Naive B cell (primary cell): ENCODE measurements around the gene HSPH1. TPM values are rescaled to one million over a fixed set of nuclear protein-coding genes. Genes with fewer than 3 reads are reported as not detected.

Source experiments
- ATAC-seq, 2 donors: fragments of 150-1000 bp; cut with Tn5 transposase; 2 replicates each; pipeline ENCODE4 v1.10.0; 2021; ENCODE audit warnings: low read depth in 2 of 2, mild to moderate bottlenecking in 2 of 2, moderate library complexity in 2 of 2
- DNase-seq: peaks from one replicate; pipeline ENCODE4 v3.0.0; 2022
- H3K27ac Mint-ChIP-seq, 6 donors: one replicate each; pipeline ENCODE4 v1.8.0; 2020 to 2022; ENCODE audit warnings: mild to moderate bottlenecking in 6 of 6, mixed read lengths in 6 of 6, moderate library complexity in 5 of 6, inconsistent platforms in 2 of 6
- H3K27me3 Mint-ChIP-seq, 3 donors: one replicate each; pipeline ENCODE4 v1.8.0; 2021 to 2022; ENCODE audit warnings: mixed read lengths in 3 of 3, mild to moderate bottlenecking in 1 of 3
- H3K36me3 Mint-ChIP-seq, 2 donors: one replicate each; pipeline ENCODE4 v1.8.0; 2020 to 2022; ENCODE audit warnings: mixed read lengths in 2 of 2, inconsistent platforms in 1 of 2, mild to moderate bottlenecking in 1 of 2
- H3K4me1 Mint-ChIP-seq, 3 donors: one replicate each; pipeline ENCODE4 v1.8.0; 2020 to 2022; ENCODE audit warnings: mixed read lengths in 3 of 3, inconsistent platforms in 1 of 3, mild to moderate bottlenecking in 1 of 3, moderate library complexity in 1 of 3
- H3K4me3 Mint-ChIP-seq, 8 donors: one replicate each; pipeline ENCODE4 v1.8.0; 2020 to 2022; ENCODE audit warnings: mild to moderate bottlenecking in 8 of 8, mixed read lengths in 8 of 8, moderate library complexity in 8 of 8, inconsistent platforms in 2 of 8
- H3K9me3 Mint-ChIP-seq, 7 donors: one replicate each; pipeline ENCODE4 v1.8.0; 2020 to 2022; ENCODE audit warnings: mixed read lengths in 7 of 7, mild to moderate bottlenecking in 5 of 7, inconsistent platforms in 2 of 7, moderate library complexity in 1 of 7
- polyA plus RNA-seq, 6 donors: library from polyadenylated mRNA; unstranded; fragments of 300-500 nt; fragmentation: Illumina TruSeq; gene quantifications; one replicate each; pipeline ENCODE4 v1.2.3, GENCODE V29; 2021; ENCODE audit warnings: low read depth in 6 of 6

HSPH1 gene
- polyA plus RNA-seq, result 10 to 100 TPM; 24.3 to 43.1 (median 31.4) TPM

DNA sequence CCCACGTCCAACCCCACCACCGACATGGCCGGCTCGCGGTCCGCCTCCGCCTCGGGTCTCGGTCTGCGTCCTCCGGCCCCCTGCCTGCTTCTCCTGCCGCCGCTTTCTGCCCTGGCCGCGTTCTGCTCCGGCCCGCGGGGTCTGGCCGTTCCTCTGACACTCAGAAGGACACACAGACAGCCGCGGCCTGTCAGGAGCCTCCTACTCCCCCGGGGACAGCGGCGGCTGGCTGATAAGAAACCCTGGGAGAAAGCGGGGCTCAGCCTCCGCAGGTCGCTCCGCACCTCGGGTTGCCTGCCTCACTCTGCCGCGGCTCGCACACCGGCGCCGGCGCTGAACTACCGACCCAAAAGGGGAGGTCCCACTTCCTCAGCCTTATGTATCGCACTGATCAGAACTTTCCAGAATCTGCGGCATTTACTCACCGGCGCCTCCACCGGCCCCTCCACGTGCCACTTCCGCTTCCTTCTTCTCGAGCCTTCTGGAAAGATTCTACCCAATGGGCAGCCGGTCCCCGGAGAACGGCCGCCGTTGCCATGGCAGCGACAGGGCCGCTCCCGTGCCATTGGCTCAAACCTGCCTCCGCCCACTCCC is at the start of gene HSPH1:
Gene HSPH1, minus strand, starts transcription at position 348 of the 594 bp plus-strand sequence. Its CDS starts 322 bp downstream, at position 26.
- peak; percentile 67 to 74 for ATAC-seq
- peaks cover 21 to 32% (median 26%) of the 10 kb centered on the region in 3 donors for H3K4me1 Mint-ChIP-seq
- H3K9me3 Mint-ChIP-seq, result peaks cover 0 to 2% (median 0%) of the 10 kb centered on the region in 7 donors
- H3K4me3 Mint-ChIP-seq, result peak within 1 kb of the TSS; percentile 93 to 100 (median 98)
- DNase-seq, result peak; percentile 99
- H3K27me3 Mint-ChIP-seq, result no peaks in the 10 kb centered on the region
- peak within 1 kb of the TSS; percentile 95 to 99 (median 98) for H3K27ac Mint-ChIP-seq
- H3K36me3 Mint-ChIP-seq, result peaks cover 0 to 6% of the 10 kb centered on the region in 2 donors

DNA sequence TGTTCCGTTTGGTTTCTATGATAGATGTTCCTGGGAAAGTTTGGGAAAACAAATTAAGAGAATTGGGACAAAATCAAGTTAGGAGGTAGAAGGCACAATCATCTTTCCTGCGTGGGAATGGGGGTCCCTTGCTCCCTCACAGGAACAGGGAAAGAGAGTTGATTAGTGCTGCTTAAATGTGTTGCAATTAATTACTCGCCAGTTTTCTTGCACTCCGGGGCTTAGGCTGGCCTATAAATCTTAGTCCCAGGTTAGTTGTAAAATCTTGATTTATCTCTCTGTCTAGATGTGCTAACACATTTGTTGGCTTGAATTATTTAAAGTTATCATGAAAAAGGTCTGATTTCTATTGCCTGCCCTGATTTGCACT is 48.1 kb upstream of the HSPH1 start:
- H3K27me3 Mint-ChIP-seq, result no peaks in the 10 kb centered on the region
- H3K4me3 Mint-ChIP-seq, result no peak overlapping the region

DNA sequence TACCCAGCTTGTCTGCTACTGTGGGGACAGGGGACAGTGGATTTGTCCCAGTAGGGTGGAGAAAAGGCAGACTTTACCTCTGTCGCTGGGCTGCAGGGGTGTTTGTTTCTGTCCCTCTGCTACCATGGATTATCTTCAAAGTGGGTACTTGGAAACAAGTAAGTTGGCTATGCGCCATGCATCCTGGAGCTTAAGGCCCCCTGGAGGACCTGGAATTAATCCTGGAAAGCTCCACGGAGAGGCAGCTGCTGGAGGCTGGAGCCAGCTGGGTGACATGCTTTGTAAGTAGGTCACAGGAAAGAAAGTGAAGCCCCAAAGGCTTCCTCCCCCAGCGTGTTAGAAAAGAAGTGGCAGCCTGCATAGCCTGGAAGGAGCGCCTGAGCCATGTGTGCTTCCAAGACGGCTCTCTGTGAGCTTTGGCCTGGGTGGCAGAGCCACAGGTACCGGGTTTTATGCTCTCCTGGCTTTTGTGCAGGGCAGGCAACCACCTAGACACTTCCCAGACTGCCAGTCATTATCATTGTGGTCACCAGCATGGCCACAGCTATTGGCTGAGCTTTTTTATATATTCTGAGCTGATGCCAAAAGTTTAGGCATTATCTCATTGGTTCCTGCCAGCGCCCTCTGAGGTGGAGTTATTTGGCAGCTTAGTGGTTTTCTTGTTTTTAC is 47.6 kb upstream of the HSPH1 start:
- DNase-seq (no peak), ATAC-seq (no peak)
- peaks cover 0 to 15% (median 10%) of the 10 kb centered on the region in 3 donors for H3K4me1 Mint-ChIP-seq
- no peaks in the 10 kb centered on the region for H3K36me3 Mint-ChIP-seq
- peaks cover 0 to 2% (median 0%) of the 10 kb centered on the region in 3 donors for H3K27me3 Mint-ChIP-seq
- no peaks in the 10 kb centered on the region for H3K9me3 Mint-ChIP-seq
- H3K27ac Mint-ChIP-seq, result no peak overlapping the region
- no peak overlapping the region for H3K4me3 Mint-ChIP-seq

More for the DNA sequence above, 48.1 kb upstream of the HSPH1 start:
- Mint-ChIP-seq H3K27ac (no peak overlapping the region), H3K4me1 (peaks cover 0 to 13% (median 11%) of the 10 kb centered on the region in 3 donors), H3K36me3 (no peaks in the 10 kb centered on the region), H3K9me3 (no peaks in the 10 kb centered on the region)
- DNase-seq (no peak), ATAC-seq (no peak)

DNA sequence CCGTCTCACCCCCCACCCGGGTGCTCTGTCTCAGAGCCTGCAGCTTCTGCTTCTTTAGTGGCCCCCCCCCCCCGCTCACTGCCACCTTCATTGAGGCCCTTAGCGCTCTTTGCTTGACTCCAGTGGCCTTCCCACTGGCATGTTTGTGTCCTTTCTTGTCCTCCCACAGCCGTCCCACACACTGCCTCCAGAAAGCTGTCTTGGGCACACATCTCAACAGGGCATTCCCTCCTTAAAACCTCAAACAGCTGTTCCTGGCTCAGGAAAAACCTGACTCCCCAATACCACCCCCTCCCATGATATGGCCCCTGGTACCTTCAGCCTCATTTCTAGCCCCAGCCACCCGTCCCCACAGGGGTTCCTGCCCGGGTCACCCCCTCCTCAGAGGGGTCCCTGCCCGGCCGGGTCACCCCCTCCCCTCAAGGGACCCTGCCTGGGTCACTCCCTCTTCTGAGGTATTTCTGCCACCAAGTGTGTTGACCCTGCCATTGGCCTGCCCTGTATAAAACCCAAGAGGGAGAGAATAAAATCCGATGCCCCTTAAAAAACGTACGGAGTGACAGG is 46.9 kb upstream of the HSPH1 start:
- Mint-ChIP-seq H3K4me3 (no peak overlapping the region), H3K36me3 (no peaks in the 10 kb centered on the region), H3K4me1 (peaks cover 0 to 14% (median 4%) of the 10 kb centered on the region in 3 donors), H3K27me3 (peaks cover 0 to 5% (median 0%) of the 10 kb centered on the region in 3 donors), H3K9me3 (no peaks in the 10 kb centered on the region), H3K27ac (no peak overlapping the region)
- ATAC-seq (no peak), DNase-seq (no peak)

DNA sequence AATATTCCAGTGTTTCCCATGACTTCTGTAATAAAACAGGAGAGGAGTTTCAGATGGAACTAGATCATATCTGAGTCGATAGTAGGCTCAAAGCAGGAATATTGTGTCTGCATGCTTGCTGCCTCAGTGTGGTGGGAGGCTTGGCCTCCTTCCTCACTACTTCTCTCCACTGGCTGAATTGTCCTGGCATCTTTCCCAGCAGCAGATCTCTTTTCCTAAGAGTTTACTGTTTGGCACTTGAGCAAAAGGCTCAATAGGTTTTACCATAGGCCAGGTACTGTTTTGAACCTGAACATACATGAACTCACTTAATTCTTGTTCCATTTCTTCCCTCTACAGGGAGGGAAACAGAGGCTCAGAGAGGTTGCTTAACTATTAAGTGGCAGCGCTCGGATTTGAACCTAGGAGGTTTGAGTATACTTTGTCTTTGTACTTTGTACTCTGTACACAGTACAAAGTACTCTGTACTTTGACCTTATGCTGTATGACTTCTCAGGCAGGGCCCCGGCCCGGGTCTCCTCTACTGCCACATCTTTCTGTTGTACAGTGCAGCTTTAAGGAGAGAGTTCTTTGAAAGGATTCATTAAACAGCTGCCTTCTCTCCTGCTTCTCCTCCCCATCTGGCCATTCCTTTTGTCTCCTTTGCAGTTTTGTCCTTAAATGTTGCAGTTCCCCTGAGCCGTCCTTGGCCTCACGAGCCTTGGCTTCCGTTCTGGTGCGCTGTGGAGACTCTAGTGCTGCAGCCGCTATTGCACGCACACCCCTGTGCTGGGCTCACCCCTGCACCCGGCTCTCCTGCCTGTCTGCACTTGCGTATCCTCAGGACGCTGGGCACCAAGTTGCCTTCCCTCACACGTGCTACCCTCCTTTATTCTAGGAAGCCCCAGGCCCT is 46.2 kb upstream of the HSPH1 start:
- Mint-ChIP-seq H3K9me3 (no peaks in the 10 kb centered on the region), H3K4me3 (no peak overlapping the region), H3K36me3 (no peaks in the 10 kb centered on the region), H3K4me1 (peaks cover 0 to 11% (median 0%) of the 10 kb centered on the region in 3 donors), H3K27ac (peak overlapping the region in 1 of 6 donors; percentile 52), H3K27me3 (peaks cover 0 to 5% (median 0%) of the 10 kb centered on the region in 3 donors)
- DNase-seq, result no peak
- ATAC-seq, result no peak

DNA sequence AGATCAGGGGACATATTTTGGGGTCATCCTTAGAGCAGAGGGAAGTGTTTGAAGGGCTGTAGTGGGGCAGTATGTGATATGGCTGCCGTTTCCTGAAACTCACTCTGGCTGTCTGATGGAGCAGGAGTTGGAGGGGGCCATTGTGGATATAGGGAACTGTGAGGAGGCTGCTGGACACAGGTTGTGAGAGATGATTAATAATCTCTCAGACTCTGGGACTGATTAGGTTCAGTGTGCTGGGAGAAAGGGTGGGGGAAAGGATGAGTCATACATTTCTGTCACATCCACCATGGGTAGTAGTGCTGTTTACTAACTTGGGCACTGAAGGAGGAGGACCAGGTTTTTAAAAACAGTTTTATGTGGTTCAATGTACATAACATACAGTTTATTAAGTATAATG is 42.9 kb upstream of the HSPH1 start:
- peaks cover 8 to 14% (median 8%) of the 10 kb centered on the region in 3 donors for H3K4me1 Mint-ChIP-seq
- ATAC-seq (no peak), DNase-seq (no peak)
- peaks cover 0 to 5% (median 0%) of the 10 kb centered on the region in 3 donors for H3K27me3 Mint-ChIP-seq
- no peaks in the 10 kb centered on the region for H3K9me3 Mint-ChIP-seq
- H3K27ac Mint-ChIP-seq, result no peak overlapping the region
- no peak overlapping the region for H3K4me3 Mint-ChIP-seq
- H3K36me3 Mint-ChIP-seq, result no peaks in the 10 kb centered on the region

DNA sequence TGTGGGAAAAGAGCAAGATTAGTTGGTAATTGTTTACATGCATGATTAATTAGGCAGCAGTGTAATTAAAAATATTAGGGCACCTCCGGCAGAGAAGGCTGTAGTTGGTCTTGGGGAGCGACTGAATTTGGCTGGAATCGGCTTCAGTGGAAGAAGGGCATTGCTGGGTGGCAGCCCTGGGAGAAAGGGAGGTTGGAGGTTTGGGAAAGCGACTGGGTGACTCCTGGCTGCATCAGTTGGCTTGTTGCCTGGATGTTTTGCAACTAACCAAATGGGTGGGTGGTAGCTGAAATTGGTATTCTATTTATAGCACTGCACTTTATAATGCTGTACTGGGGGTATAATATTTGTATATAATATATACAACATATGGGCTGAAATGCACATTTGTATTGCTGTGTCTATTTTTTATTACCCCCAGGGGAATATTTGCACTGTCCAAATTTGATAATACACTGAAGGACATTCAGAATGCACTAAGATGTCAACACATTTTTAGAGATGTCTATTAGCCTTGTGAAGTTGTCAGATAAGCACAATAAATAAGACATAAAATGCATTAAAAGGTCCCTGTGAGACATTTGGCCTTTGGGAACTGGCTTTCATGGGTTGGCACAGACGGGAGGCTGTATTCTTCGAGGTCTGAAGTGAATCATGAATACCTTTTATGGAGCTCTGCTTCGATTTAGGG is 39.8 kb upstream of the HSPH1 start:
- H3K36me3 Mint-ChIP-seq, result no peaks in the 10 kb centered on the region

DNA sequence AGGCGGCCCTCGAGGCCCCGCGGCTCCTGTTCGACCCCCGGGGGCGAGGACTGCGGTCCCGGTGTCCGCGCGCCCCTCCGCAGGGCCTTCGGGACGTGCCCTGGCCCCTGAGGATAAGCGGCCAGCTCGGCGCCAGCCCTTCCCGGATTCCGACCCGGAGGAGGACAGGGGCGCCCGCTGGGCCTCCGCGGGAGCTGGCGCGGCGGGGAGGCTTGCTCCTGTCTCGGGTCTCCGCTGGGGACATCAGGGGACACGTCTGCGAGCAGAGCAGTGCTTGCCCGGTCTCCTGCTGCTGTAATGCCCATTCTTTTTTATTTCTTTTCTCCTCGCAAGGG is 38.9 kb upstream of the HSPH1 start:
- Mint-ChIP-seq H3K9me3 (no peaks in the 10 kb centered on the region), H3K27ac (peak overlapping the region; percentile 78 to 92 (median 84)), H3K27me3 (peaks cover 0 to 5% (median 0%) of the 10 kb centered on the region in 3 donors), H3K4me1 (peaks cover 8 to 17% (median 12%) of the 10 kb centered on the region in 3 donors), H3K4me3 (peak overlapping the region; percentile 75 to 94 (median 88)), H3K36me3 (peaks cover 0 to under 1% of the 10 kb centered on the region in 2 donors)
- peak; percentile 15 to 21 for ATAC-seq
- no peak for DNase-seq

More for the DNA sequence above, 39.8 kb upstream of the HSPH1 start:
- DNase-seq (no peak), ATAC-seq (no peak)
- Mint-ChIP-seq H3K27ac (peak overlapping the region; percentile 50 to 92 (median 85)), H3K9me3 (no peaks in the 10 kb centered on the region), H3K4me1 (peaks cover 8 to 17% (median 12%) of the 10 kb centered on the region in 3 donors), H3K27me3 (peaks cover 0 to 5% (median 0%) of the 10 kb centered on the region in 3 donors), H3K4me3 (peak overlapping the region; percentile 75 to 94 (median 88))

DNA sequence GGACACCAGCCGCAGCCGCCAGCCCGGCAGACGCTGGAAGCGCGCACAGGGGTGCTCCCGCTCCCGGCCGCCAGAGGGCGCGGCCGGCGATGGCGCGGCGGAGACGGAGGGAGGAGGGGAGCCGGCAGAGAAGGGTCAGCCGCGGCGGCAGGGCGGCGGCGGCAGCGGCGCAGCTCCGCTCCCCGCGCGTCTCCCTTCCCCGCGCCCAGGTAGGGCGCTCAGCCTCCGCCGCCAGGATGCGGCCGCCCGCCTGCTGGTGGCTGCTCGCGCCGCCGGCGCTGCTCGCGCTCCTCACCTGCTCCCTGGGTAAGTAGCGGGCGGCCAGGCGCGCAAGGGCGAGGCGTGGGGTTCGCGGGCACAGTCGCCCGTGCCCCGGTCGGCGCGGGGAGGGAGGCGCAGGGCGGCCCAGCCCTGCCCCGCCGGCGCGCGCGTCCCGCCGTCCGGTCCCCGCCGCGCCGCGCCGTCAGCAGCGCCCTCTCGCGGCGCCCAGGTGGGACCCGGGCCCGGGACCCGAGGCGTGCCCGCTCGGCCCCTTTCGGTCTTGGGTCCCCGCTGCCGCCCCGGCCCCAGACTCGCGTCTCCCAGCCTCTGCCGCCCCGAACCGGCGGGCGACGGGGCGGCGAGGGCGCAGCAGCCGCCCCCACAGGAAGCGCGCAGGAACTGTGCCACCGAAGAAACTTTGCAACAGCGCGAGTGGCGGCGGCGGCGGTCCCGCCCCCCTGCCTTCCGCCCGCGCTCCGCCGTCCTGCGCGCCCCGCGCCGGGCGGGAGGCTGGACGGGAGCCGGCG is 38.3 kb upstream of the HSPH1 start, which contains the start of gene B3GLCT:
Gene B3GLCT, plus strand, starts transcription at position 127 of the 788 bp plus-strand sequence. Its CDS starts 110 bp downstream, at position 237.
- peak; percentile 70 to 71 for ATAC-seq
- Mint-ChIP-seq H3K4me3 (peak within 1 kb of the TSS; percentile 75 to 94 (median 88)), H3K4me1 (peaks cover 8 to 17% (median 12%) of the 10 kb centered on the region in 3 donors), H3K27me3 (peaks cover 0 to 5% (median 0%) of the 10 kb centered on the region in 3 donors), H3K9me3 (no peaks in the 10 kb centered on the region), H3K36me3 (peaks cover 0 to 6% of the 10 kb centered on the region in 2 donors), H3K27ac (peak within 1 kb of the TSS; percentile 80 to 93 (median 88))
- DNase-seq, result peak; percentile 85

DNA sequence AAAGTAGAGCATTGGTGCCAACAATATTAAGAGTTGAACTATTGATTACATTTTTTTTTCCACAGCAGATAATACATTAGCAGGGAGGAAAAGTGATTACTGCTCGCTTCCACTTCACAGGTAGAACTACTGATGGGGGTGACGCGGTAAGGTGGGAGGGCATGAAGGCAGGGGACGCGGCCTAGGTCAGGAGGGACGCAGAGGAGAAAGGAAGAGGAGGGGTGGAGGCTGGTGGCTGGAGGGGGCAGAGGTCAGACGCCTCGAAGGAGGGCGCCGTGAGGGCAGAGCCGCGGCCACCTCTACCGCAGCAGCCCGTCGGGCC is 37.8 kb upstream of the HSPH1 start:
- Mint-ChIP-seq H3K36me3 (peaks cover 0 to 9% of the 10 kb centered on the region in 2 donors), H3K27ac (peak overlapping the region in 5 of 6 donors; percentile 24 to 93 (median 69)), H3K4me1 (peaks cover 8 to 19% (median 12%) of the 10 kb centered on the region in 3 donors), H3K4me3 (peak overlapping the region; percentile 70 to 92 (median 86)), H3K27me3 (peaks cover 0 to 4% (median 0%) of the 10 kb centered on the region in 3 donors), H3K9me3 (no peaks in the 10 kb centered on the region)
- DNase-seq (no peak), ATAC-seq (peak; percentile 12 to 18)

DNA sequence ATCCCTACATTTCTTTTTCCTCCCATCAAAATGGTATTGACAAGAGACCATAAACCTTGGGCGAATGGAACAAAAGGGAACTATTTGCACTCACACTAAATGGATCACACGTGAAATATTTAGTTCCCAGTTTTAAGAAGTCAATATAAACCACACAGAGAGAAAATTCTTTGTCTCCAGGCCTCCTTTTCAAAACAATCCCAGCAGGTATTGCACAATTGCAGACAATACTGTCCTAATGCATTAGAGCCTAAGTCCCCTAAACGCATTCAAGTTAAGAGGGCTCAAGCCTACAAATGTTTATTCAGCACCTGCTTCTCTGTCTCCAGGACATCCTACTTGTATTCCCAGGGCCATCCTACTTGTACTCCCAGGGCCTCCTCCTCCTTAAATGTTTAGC is 36.8 kb upstream of the HSPH1 start:
- Mint-ChIP-seq H3K27ac (peak overlapping the region in 2 of 6 donors; percentile 39 to 93), H3K27me3 (no peaks in the 10 kb centered on the region), H3K9me3 (peaks cover 0 to 1% (median 0%) of the 10 kb centered on the region in 7 donors), H3K36me3 (peaks cover 0 to 9% of the 10 kb centered on the region in 2 donors), H3K4me3 (peak overlapping the region in 3 of 8 donors; percentile 30 to 79 (median 36)), H3K4me1 (peaks cover 8 to 14% (median 12%) of the 10 kb centered on the region in 3 donors)
- ATAC-seq (no peak), DNase-seq (no peak)

DNA sequence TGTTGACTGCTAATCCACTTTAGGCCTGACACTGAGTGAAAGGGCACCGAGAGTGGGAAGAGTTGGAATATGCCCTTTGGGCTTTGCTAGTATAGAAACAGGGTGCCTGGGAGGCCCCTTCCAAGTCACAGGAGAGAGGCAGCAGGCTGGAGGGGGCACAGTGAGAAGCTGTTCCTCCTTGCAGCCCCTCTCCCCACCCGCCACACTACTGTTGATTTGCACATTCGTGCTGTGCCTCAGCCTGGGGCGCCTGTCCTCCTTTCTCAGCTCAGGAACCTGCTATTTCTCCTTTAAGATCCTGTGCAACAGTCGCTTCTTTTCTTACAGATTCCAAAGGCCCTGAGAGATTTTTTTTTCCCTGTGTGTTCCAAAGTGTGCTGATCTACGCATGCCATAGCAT is 35.3 kb upstream of the HSPH1 start:
- H3K36me3 Mint-ChIP-seq, result peaks cover 0 to 9% of the 10 kb centered on the region in 2 donors
- DNase-seq, result no peak
- no peak overlapping the region for H3K27ac Mint-ChIP-seq

More for the DNA sequence above, 35.3 kb upstream of the HSPH1 start:
- Mint-ChIP-seq H3K4me1 (peaks cover 8 to 14% (median 12%) of the 10 kb centered on the region in 3 donors), H3K27me3 (no peaks in the 10 kb centered on the region), H3K9me3 (peaks cover 0 to 1% (median 0%) of the 10 kb centered on the region in 7 donors), H3K4me3 (peak overlapping the region in 1 of 8 donors; percentile 19)
- no peak for ATAC-seq
